B cell (primary cell): Measurements from ENCODE around the gene ZNF22. TPM values are rescaled to one million over a fixed set of nuclear protein-coding genes. Genes with fewer than 3 reads are reported as not detected.

Experiments used
- ATAC-seq: fragments of 200-7000 bp; cut with Tn5 transposase; one replicate; pipeline ENCODE4 v1.10.0; 2021; ENCODE audit warnings: low read depth, mild to moderate bottlenecking, moderate number of reproducible peaks, moderate library complexity
- CTCF ChIA-PET: fragments of 350-600 bp; sonication (Branson Sonifier 250); formaldehyde crosslinking; loops from one replicate; lab custom pipeline; 2021; ENCODE audit warnings: antibody characterized with exemption, inconsistent platforms; lab: Charles Lee
- POLR2A ChIA-PET: fragments of 350-600 bp; sonication (Branson Sonifier 250); formaldehyde crosslinking; loops from one replicate; lab custom pipeline; 2021; ENCODE audit warnings: antibody characterized with exemption; lab: Charles Lee
- DNase-seq: peaks from one replicate; pipeline ENCODE4 v3.0.0; 2013
- H2AFZ ChIP-seq: 2 replicates; pipeline ENCODE4 v1.6.1; 2012; ENCODE audit warnings: mild to moderate bottlenecking, low read depth, low read length; ENCODE audit not compliant: insufficient read depth, poor library complexity, severe bottlenecking
- H3K27ac ChIP-seq, 2 donors: 1 replicate in 1 of 2; 2 replicates in 1 of 2; pipeline ENCODE4 v1.5.1; 2012 to 2013; ENCODE audit warnings: low read length in 2 of 2, mild to moderate bottlenecking in 2 of 2, moderate library complexity in 1 of 2
- H3K27me3 ChIP-seq, 4 experiments: fragments of 200-600 bp in 1 of 4; sonication (generic) in 1 of 4; replicated peaks in 1 of 4; 1 replicate in 2 of 4; 2 replicates in 2 of 4; pipeline versions ENCODE4 v1.6.1 to v1.7.0; 2013 to 2016; ENCODE audit warnings: low read length in 3 of 4, mild to moderate bottlenecking in 2 of 4, mixed read lengths in 1 of 4, moderate library complexity in 1 of 4; ENCODE audit not compliant: insufficient read depth in 4 of 4, control insufficient read depth in 3 of 4; ENCODE audit errors: control extremely low read depth in 1 of 4
- H3K36me3 ChIP-seq, 2 experiments: replicated peaks in 1 of 2; 1 replicate in 1 of 2; 2 replicates in 1 of 2; pipeline versions ENCODE4 v1.6.1 to v1.7.1; 2013; ENCODE audit warnings: low read length in 1 of 2; ENCODE audit not compliant: insufficient read depth in 2 of 2, control insufficient read depth in 1 of 2; ENCODE audit errors: control extremely low read depth in 1 of 2, extremely low read depth in 1 of 2
- H3K4me1 ChIP-seq, 2 donors: fragments of 200-600 bp in 1 of 2; sonication (generic) in 1 of 2; 1 replicate in 1 of 2; 2 replicates in 1 of 2; pipeline versions ENCODE4 v1.5.1 to v1.6.1; 2013 to 2017; ENCODE audit warnings: low read length in 2 of 2; ENCODE audit not compliant: control insufficient read depth in 2 of 2, insufficient read depth in 2 of 2
- H3K4me2 ChIP-seq: replicated peaks from 2 replicates; pipeline ENCODE3; 2012; ENCODE audit warnings: mild to moderate bottlenecking, low read depth, low read length; ENCODE audit not compliant: poor library complexity, severe bottlenecking
- H3K4me3 ChIP-seq, 5 experiments: fragments of 200-600 bp in 1 of 5; sonication (generic) in 1 of 5; 1 replicate in 3 of 5; 2 replicates in 2 of 5; pipeline versions ENCODE4 v1.5.1 to v1.7.0; 2011 to 2016; ENCODE audit warnings: low read length in 4 of 5, mild to moderate bottlenecking in 4 of 5, low read depth in 2 of 5, control low read depth in 1 of 5, moderate library complexity in 1 of 5; ENCODE audit not compliant: insufficient read depth in 1 of 5; ENCODE audit errors: control extremely low read depth in 1 of 5, extremely low read depth in 1 of 5
- H3K79me2 ChIP-seq: fragments of 200-600 bp; sonication (generic); one replicate; pipeline ENCODE4 v1.6.0; 2016; ENCODE audit warnings: low read length; ENCODE audit not compliant: control insufficient read depth, insufficient read depth
- H3K9ac ChIP-seq: fragments of 200-600 bp; sonication (generic); 2 replicates; pipeline ENCODE4 v1.6.1; 2017; ENCODE audit warnings: mild to moderate bottlenecking, low read length, moderate library complexity
- H3K9me3 ChIP-seq, 3 donors: one replicate each; pipeline versions ENCODE4 v1.6.1 to v1.7.1; 2013; ENCODE audit warnings: low read length in 2 of 3; ENCODE audit not compliant: control insufficient read depth in 2 of 3, insufficient read depth in 1 of 3; ENCODE audit errors: control extremely low read depth in 1 of 3
- H4K20me1 ChIP-seq: 2 replicates; pipeline ENCODE4 v1.6.0; 2012; ENCODE audit warnings: mild to moderate bottlenecking, low read length; ENCODE audit not compliant: insufficient read depth, control insufficient read depth, poor library complexity, severe bottlenecking
- H3K27ac Mint-ChIP-seq: one replicate; pipeline ENCODE4 v1.8.0; 2021; ENCODE audit warnings: mixed read lengths
- H3K27me3 Mint-ChIP-seq: one replicate; pipeline ENCODE4 v1.8.0; 2021; ENCODE audit warnings: mixed read lengths
- H3K4me1 Mint-ChIP-seq: one replicate; pipeline ENCODE4 v1.8.0; 2021; ENCODE audit warnings: mixed read lengths
- H3K4me3 Mint-ChIP-seq: one replicate; pipeline ENCODE4 v1.8.0; 2021; ENCODE audit warnings: mixed read lengths
- H3K9me3 Mint-ChIP-seq: one replicate; pipeline ENCODE4 v1.8.0; 2022; ENCODE audit warnings: mixed read lengths; ENCODE audit not compliant: insufficient read depth
- CTCF ChIP-seq: fragments of 200-600 bp; IDR thresholded peaks from one replicate; pipeline ENCODE4 v1.8.0; 2022; ENCODE audit warnings: antibody characterized with exemption, mild to moderate bottlenecking
- EZH2 ChIP-seq: IDR thresholded peaks from 2 replicates; pipeline ENCODE4 v1.6.1; 2012; ENCODE audit warnings: borderline replicate concordance, low read depth, mild to moderate bottlenecking, moderate library complexity, low read length; ENCODE audit not compliant: insufficient read depth, poor library complexity, severe bottlenecking
- WGBS: methylation state at CpG from one replicate; pipeline ENCODE4 v1.1.5; 2013; ENCODE audit warnings: missing lambda C conversion rate; ENCODE audit not compliant: insufficient coverage; 5-methylcytosine and 5-hydroxymethylcytosine counted together
- intact Hi-C: fragments of 100-400 bp; cut with micrococcal nuclease; formaldehyde crosslinking; loops from one replicate; pipeline ENCODE4 v1.10.0; 2022
- polyA plus RNA-seq: library from polyadenylated mRNA; depleted of rRNA; stranded (reverse); fragments of >200 nt; gene quantifications from 2 replicates; pipeline ENCODE4 v1.2.3, GENCODE V29; 2012
- total RNA-seq, 2 donors: library from RNA; stranded (reverse); fragments of 120-200 nt in 1 of 2; gene quantifications; 1 replicate in 1 of 2; 2 replicates in 1 of 2; pipeline versions ENCODE4 v1.2.3 to v1.2.4, GENCODE V29; 2013 to 2022

The ZNF22 gene
- total and polyA plus RNA-seq, 2 donors (not counting 1 experiment from before 2014, with no cell fraction given), result 7.7 to 31.4 TPM

- Mint-ChIP-seq H3K27me3 (no peaks in the 10 kb centered on the region), H3K27ac (no peak overlapping the region), H3K4me1 (peaks cover 2% of the 10 kb centered on the region), H3K4me3 (no peak overlapping the region), H3K9me3 (no peaks in the 10 kb centered on the region)
- intact Hi-C loops, result no loop called here
- WGBS, result 76% methylated on average over 4 of the region's 14 CpGs
- ChIA-PET CTCF (interaction anchor here (9.0 kb wide), 1 partner anchor 48 kb away, joined by 93 read pairs; no protein-coding TSS in a partner anchor), POLR2A (no interaction called here)
- Histone ChIP-seq H3K4me1 (peaks cover 0 to 8% of the 10 kb centered on the region in 2 donors), H3K79me2 (no peaks in the 10 kb centered on the region), H3K27me3 (peaks cover 0 to 8% (median 0%) of the 10 kb centered on the region in 4 experiments), H3K9ac (no peak overlapping the region), H4K20me1 (no peaks in the 10 kb centered on the region), H3K9me3 (no peaks in the 10 kb centered on the region), H3K36me3 (no peaks in the 10 kb centered on the region), H3K4me3 (no peak overlapping the region), H3K27ac (no peak overlapping the region), H2AFZ (no peak overlapping the region), H3K4me2 (no peak overlapping the region)
- ATAC-seq (no peak), DNase-seq (no peak)
- TF ChIP-seq CTCF (no peak), EZH2 (no peak)
Observed at GRCh38 chr10:44980309-44981171, 20.2 kb upstream of the ZNF22 start.
